Stimulated activated naive CD8-positive, alpha-beta T cell treated with anti-CD3 and anti-CD28 coated beads, Interleukin-15, amount 100 ng/mL, for 72 hours (primary cell): ENCODE results near the gene RELN.

ENCODE experiments used
- ATAC-seq: fragments of 150-1000 bp; cut with Tn5 transposase; 2 replicates; pipeline ENCODE4 v1.10.0; 2021; ENCODE audit warnings: mild to moderate bottlenecking, moderate library complexity
- DNase-seq, 2 donors: peaks; one replicate each; pipeline ENCODE4 v3.0.0; 2021 to 2022
- H3K27ac Mint-ChIP-seq, 2 donors: one replicate each; pipeline ENCODE4 v1.8.0; 2022; ENCODE audit warnings: mild to moderate bottlenecking in 2 of 2, mixed read lengths in 2 of 2, moderate library complexity in 2 of 2
- H3K27me3 Mint-ChIP-seq: one replicate; pipeline ENCODE4 v1.8.0; 2022; ENCODE audit warnings: mixed read lengths
- H3K4me1 Mint-ChIP-seq: one replicate; pipeline ENCODE4 v1.8.0; 2022; ENCODE audit warnings: mild to moderate bottlenecking, mixed read lengths
- H3K4me3 Mint-ChIP-seq, 2 donors: one replicate each; pipeline ENCODE4 v1.8.0; 2022; ENCODE audit warnings: mild to moderate bottlenecking in 2 of 2, mixed read lengths in 2 of 2, moderate library complexity in 1 of 2
- H3K9me3 Mint-ChIP-seq, 2 donors: one replicate each; pipeline ENCODE4 v1.8.0; 2022; ENCODE audit warnings: mixed read lengths in 2 of 2

The RELN gene

GRCh38 chr7:104007614-104008013 lies 18.2 kb upstream of the RELN start:
- H3K4me3 Mint-ChIP-seq = no peak overlapping the region

GRCh38 chr7:104005197-104005596 lies 15.7 kb upstream of the RELN start:
- H3K9me3 Mint-ChIP-seq = no peaks in the 10 kb centered on the region
- H3K4me1 Mint-ChIP-seq = no peaks in the 10 kb centered on the region
- H3K27me3 Mint-ChIP-seq = peaks cover 7% of the 10 kb centered on the region
- no peak for DNase-seq
- no peak overlapping the region for H3K27ac Mint-ChIP-seq
- no peak for ATAC-seq
- no peak overlapping the region for H3K4me3 Mint-ChIP-seq

More at GRCh38 chr7:104007614-104008013, 18.2 kb upstream of the RELN start:
- Mint-ChIP-seq H3K27me3 (peaks cover 16% of the 10 kb centered on the region), H3K27ac (no peak overlapping the region), H3K4me1 (no peaks in the 10 kb centered on the region), H3K9me3 (no peaks in the 10 kb centered on the region)
- ATAC-seq (no peak), DNase-seq (no peak)

GRCh38 chr7:103996639-103997038 lies 7.2 kb upstream of the RELN start:
- H3K4me3 Mint-ChIP-seq = no peak overlapping the region
- no peak for DNase-seq
- no peaks in the 10 kb centered on the region for H3K9me3 Mint-ChIP-seq
- H3K4me1 Mint-ChIP-seq = no peaks in the 10 kb centered on the region
- no peaks in the 10 kb centered on the region for H3K27me3 Mint-ChIP-seq
- no peak overlapping the region for H3K27ac Mint-ChIP-seq
- no peak for ATAC-seq

GRCh38 chr7:103996017-103996551 lies 6.6 kb upstream of the RELN start:
- no peak overlapping the region for H3K4me3 Mint-ChIP-seq
- H3K4me1 Mint-ChIP-seq = no peaks in the 10 kb centered on the region
- H3K27me3 Mint-ChIP-seq = no peaks in the 10 kb centered on the region
- no peaks in the 10 kb centered on the region for H3K9me3 Mint-ChIP-seq
- H3K27ac Mint-ChIP-seq = no peak overlapping the region
- no peak for ATAC-seq
- no peak for DNase-seq

- Mint-ChIP-seq H3K9me3 (no peaks in the 10 kb centered on the region), H3K4me3 (no peak overlapping the region)
Measured at GRCh38 chr7:103995554-103995953, 6.1 kb upstream of the RELN start.

GRCh38 chr7:103993551-103993950 lies 4.1 kb upstream of the RELN start:
- Mint-ChIP-seq H3K4me3 (no peak overlapping the region), H3K27me3 (peaks cover 20% of the 10 kb centered on the region), H3K4me1 (peaks cover 15% of the 10 kb centered on the region), H3K27ac (no peak overlapping the region), H3K9me3 (no peaks in the 10 kb centered on the region)
- DNase-seq (no peak), ATAC-seq (no peak)

More at GRCh38 chr7:103995554-103995953, 6.1 kb upstream of the RELN start:
- Mint-ChIP-seq H3K27ac (no peak overlapping the region), H3K4me1 (peaks cover 1% of the 10 kb centered on the region), H3K27me3 (peaks cover 4% of the 10 kb centered on the region)
- no peak for ATAC-seq
- DNase-seq = no peak

GRCh38 chr7:103991406-103991805 lies 1.9 kb upstream of the RELN start:
- H3K27ac Mint-ChIP-seq = no peak overlapping the region
- no peak for ATAC-seq
- DNase-seq = no peak
- peaks cover 37% of the 10 kb centered on the region for H3K27me3 Mint-ChIP-seq
- H3K4me1 Mint-ChIP-seq = peaks cover 18% of the 10 kb centered on the region
- no peaks in the 10 kb centered on the region for H3K9me3 Mint-ChIP-seq
- no peak overlapping the region for H3K4me3 Mint-ChIP-seq

- Mint-ChIP-seq H3K27ac (no peak overlapping the region), H3K27me3 (peaks cover 38% of the 10 kb centered on the region), H3K9me3 (no peaks in the 10 kb centered on the region), H3K4me3 (no peak overlapping the region), H3K4me1 (peaks cover 18% of the 10 kb centered on the region)
- no peak for DNase-seq
- ATAC-seq = no peak
Measured at GRCh38 chr7:103990991-103991390, 1.5 kb upstream of the RELN start.

GRCh38 chr7:103989785-103990767 lies 618 bp upstream of the RELN start:
- no peak overlapping the region for H3K27ac Mint-ChIP-seq
- peak overlapping the region; percentile 56 to 70 for H3K4me3 Mint-ChIP-seq
- peaks cover 47% of the 10 kb centered on the region for H3K27me3 Mint-ChIP-seq
- DNase-seq (peak in 1 of 2 donors; percentile 9), ATAC-seq (peak; percentile 56)
- no peaks in the 10 kb centered on the region for H3K9me3 Mint-ChIP-seq
- peaks cover 18% of the 10 kb centered on the region for H3K4me1 Mint-ChIP-seq

GRCh38 chr7:103988468-103989199 lies 824 bp downstream of the RELN start:
- ATAC-seq = no peak
- H3K4me3 Mint-ChIP-seq = peak overlapping the region; percentile 47 to 64
- H3K27ac Mint-ChIP-seq = no peak overlapping the region
- no peak for DNase-seq
- H3K27me3 Mint-ChIP-seq = peaks cover 50% of the 10 kb centered on the region
- no peaks in the 10 kb centered on the region for H3K9me3 Mint-ChIP-seq
- peaks cover 18% of the 10 kb centered on the region for H3K4me1 Mint-ChIP-seq

- Mint-ChIP-seq H3K27ac (no peak overlapping the region), H3K9me3 (no peaks in the 10 kb centered on the region), H3K4me3 (no peak overlapping the region), H3K27me3 (peaks cover 50% of the 10 kb centered on the region), H3K4me1 (peaks cover 18% of the 10 kb centered on the region)
- ATAC-seq (no peak), DNase-seq (no peak)
Measured at GRCh38 chr7:103987451-103987850, 2.0 kb downstream of the RELN start.

GRCh38 chr7:103985565-103986126 lies 3.8 kb downstream of the RELN start:
- no peaks in the 10 kb centered on the region for H3K9me3 Mint-ChIP-seq
- peaks cover 18% of the 10 kb centered on the region for H3K4me1 Mint-ChIP-seq
- peaks cover 47% of the 10 kb centered on the region for H3K27me3 Mint-ChIP-seq
- no peak overlapping the region for H3K4me3 Mint-ChIP-seq
- DNase-seq (no peak), ATAC-seq (no peak)
- no peak overlapping the region for H3K27ac Mint-ChIP-seq

GRCh38 chr7:103984050-103984449 lies 5.4 kb downstream of the RELN start:
- no peak for DNase-seq
- H3K27me3 Mint-ChIP-seq = peaks cover 35% of the 10 kb centered on the region
- ATAC-seq = no peak
- H3K27ac Mint-ChIP-seq = no peak overlapping the region
- no peaks in the 10 kb centered on the region for H3K9me3 Mint-ChIP-seq
- H3K4me3 Mint-ChIP-seq = no peak overlapping the region
- H3K4me1 Mint-ChIP-seq = peaks cover 8% of the 10 kb centered on the region

- no peak for ATAC-seq
- H3K4me1 Mint-ChIP-seq = peaks cover 2% of the 10 kb centered on the region
- no peaks in the 10 kb centered on the region for H3K9me3 Mint-ChIP-seq
- H3K27ac Mint-ChIP-seq = no peak overlapping the region
- peaks cover 28% of the 10 kb centered on the region for H3K27me3 Mint-ChIP-seq
- no peak overlapping the region for H3K4me3 Mint-ChIP-seq
- DNase-seq = no peak
Measured at GRCh38 chr7:103983201-103983977, 6.1 kb downstream of the RELN start.

GRCh38 chr7:103981003-103981423 lies 8.4 kb downstream of the RELN start:
- Mint-ChIP-seq H3K27ac (no peak overlapping the region), H3K27me3 (peaks cover 13% of the 10 kb centered on the region), H3K4me1 (no peaks in the 10 kb centered on the region), H3K4me3 (no peak overlapping the region), H3K9me3 (peaks cover 0 to 4% of the 10 kb centered on the region in 2 donors)
- ATAC-seq = no peak
- no peak for DNase-seq
